Osteoblast (primary cell): Measurements from ENCODE around the gene C9orf153. TPM values are rescaled to one million over a fixed set of nuclear protein-coding genes. Genes with fewer than 3 reads are reported as not detected.
"Not testable (repeated sequence)": the region's sequence is repeated elsewhere in the genome, so short reads cannot be mapped to it uniquely, and the experiment has no call there.

ENCODE experiments used
- DNase-seq: peaks from one replicate; pipeline ENCODE4 v3.0.0; 2011; ENCODE audit warnings: low spot score, mixed read lengths; ENCODE audit not compliant: insufficient read length; ENCODE audit errors: missing footprints
- H2AFZ ChIP-seq: 2 replicates; pipeline ENCODE4 v1.6.0; 2011; ENCODE audit warnings: mild to moderate bottlenecking, low read length
- H3K27ac ChIP-seq: 2 replicates; pipeline ENCODE4 v1.5.1; 2011; ENCODE audit warnings: mild to moderate bottlenecking, low read depth, low read length, moderate library complexity
- H3K27me3 ChIP-seq: 2 replicates; pipeline ENCODE4 v1.6.0; 2012; ENCODE audit warnings: mild to moderate bottlenecking, control low read depth, inconsistent platforms, low read length, moderate library complexity; ENCODE audit not compliant: insufficient read depth
- H3K36me3 ChIP-seq: 2 replicates; pipeline ENCODE4 v1.5.1; 2011; ENCODE audit warnings: mild to moderate bottlenecking, low read length, control low read depth, moderate library complexity; ENCODE audit not compliant: insufficient read depth
- H3K4me1 ChIP-seq: 2 replicates; pipeline ENCODE4 v1.5.1; 2011; ENCODE audit warnings: mild to moderate bottlenecking, low read length, control low read depth, moderate library complexity; ENCODE audit not compliant: insufficient read depth
- H3K4me2 ChIP-seq: 2 replicates; pipeline ENCODE4 v1.6.0; 2011; ENCODE audit warnings: mild to moderate bottlenecking, low read length; ENCODE audit not compliant: insufficient read depth
- H3K4me3 ChIP-seq: fragments of 200-600 bp; sonication (generic); 3 replicates; pipeline ENCODE4 v1.5.1; 2012; ENCODE audit warnings: mild to moderate bottlenecking, low read length, inconsistent platforms; ENCODE audit not compliant: insufficient read depth
- H3K79me2 ChIP-seq: 2 replicates; pipeline ENCODE4 v1.6.0; 2012; ENCODE audit warnings: mild to moderate bottlenecking, low read length, control low read depth, inconsistent platforms; ENCODE audit not compliant: insufficient read depth
- H3K9me3 ChIP-seq: 2 replicates; pipeline ENCODE4 v1.5.1; 2011; ENCODE audit warnings: low read depth, low read length, control low read depth
- H4K20me1 ChIP-seq: 2 replicates; pipeline ENCODE4 v1.6.0; 2012; ENCODE audit warnings: mild to moderate bottlenecking, low read length, control low read depth; ENCODE audit not compliant: insufficient read depth
- total RNA-seq: library from RNA; depleted of rRNA; stranded (reverse); fragments of >200 nt; gene quantifications from 2 replicates; pipeline ENCODE4 v1.2.3, GENCODE V29; 2012
- TF ChIP-seq, protein P1 (sequence below): IDR thresholded peaks from 2 replicates; pipeline ENCODE4 v1.5.1; 2011; ENCODE audit warnings: mild to moderate bottlenecking, low read depth, low read length, moderate library complexity; ENCODE audit errors: extremely low read depth

The C9orf153 gene
- total RNA-seq, 1 donor: under 0.01 TPM

- H3K79me2 ChIP-seq: no peaks in the 10 kb centered on the region
- no peaks in the 10 kb centered on the region for H4K20me1 ChIP-seq
- H3K9me3 ChIP-seq: no peaks in the 10 kb centered on the region
- no peaks in the 10 kb centered on the region for H3K36me3 ChIP-seq
- H3K4me2 ChIP-seq: no peak overlapping the region
- no peak overlapping the region for H3K27ac ChIP-seq
- TF ChIP-seq, protein P1, sequence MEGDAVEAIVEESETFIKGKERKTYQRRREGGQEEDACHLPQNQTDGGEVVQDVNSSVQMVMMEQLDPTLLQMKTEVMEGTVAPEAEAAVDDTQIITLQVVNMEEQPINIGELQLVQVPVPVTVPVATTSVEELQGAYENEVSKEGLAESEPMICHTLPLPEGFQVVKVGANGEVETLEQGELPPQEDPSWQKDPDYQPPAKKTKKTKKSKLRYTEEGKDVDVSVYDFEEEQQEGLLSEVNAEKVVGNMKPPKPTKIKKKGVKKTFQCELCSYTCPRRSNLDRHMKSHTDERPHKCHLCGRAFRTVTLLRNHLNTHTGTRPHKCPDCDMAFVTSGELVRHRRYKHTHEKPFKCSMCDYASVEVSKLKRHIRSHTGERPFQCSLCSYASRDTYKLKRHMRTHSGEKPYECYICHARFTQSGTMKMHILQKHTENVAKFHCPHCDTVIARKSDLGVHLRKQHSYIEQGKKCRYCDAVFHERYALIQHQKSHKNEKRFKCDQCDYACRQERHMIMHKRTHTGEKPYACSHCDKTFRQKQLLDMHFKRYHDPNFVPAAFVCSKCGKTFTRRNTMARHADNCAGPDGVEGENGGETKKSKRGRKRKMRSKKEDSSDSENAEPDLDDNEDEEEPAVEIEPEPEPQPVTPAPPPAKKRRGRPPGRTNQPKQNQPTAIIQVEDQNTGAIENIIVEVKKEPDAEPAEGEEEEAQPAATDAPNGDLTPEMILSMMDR: no peak
- DNase-seq: no peak
- no peaks in the 10 kb centered on the region for H3K4me1 ChIP-seq
- H3K27me3 ChIP-seq: peaks cover 6% of the 10 kb centered on the region
- H3K4me3 ChIP-seq: no peak overlapping the region
- H2AFZ ChIP-seq: no peak overlapping the region
These were observed 58.8 kb downstream of the C9orf153 start for GRCh38 chr9:86200599-86201162.

- H3K9me3 ChIP-seq: peaks cover 2% of the 10 kb centered on the region
- TF ChIP-seq, protein P1: no peak
- H3K4me3 ChIP-seq: no peak overlapping the region
- no peaks in the 10 kb centered on the region for H3K36me3 ChIP-seq
- H4K20me1 ChIP-seq: no peaks in the 10 kb centered on the region
- DNase-seq: no peak
- H3K79me2 ChIP-seq: no peaks in the 10 kb centered on the region
- H3K27ac ChIP-seq: no peak overlapping the region
- H2AFZ ChIP-seq: no peak overlapping the region
- no peaks in the 10 kb centered on the region for H3K4me1 ChIP-seq
- H3K4me2 ChIP-seq: no peak overlapping the region
- no peaks in the 10 kb centered on the region for H3K27me3 ChIP-seq
These were observed 66.4 kb downstream of the C9orf153 start for GRCh38 chr9:86193088-86193487.

GRCh38 chr9:86190700-86191099 is 68.8 kb downstream of the C9orf153 start:
- H3K27ac ChIP-seq, DNase-seq, H4K20me1 ChIP-seq: not testable (repeated sequence)

DNA sequence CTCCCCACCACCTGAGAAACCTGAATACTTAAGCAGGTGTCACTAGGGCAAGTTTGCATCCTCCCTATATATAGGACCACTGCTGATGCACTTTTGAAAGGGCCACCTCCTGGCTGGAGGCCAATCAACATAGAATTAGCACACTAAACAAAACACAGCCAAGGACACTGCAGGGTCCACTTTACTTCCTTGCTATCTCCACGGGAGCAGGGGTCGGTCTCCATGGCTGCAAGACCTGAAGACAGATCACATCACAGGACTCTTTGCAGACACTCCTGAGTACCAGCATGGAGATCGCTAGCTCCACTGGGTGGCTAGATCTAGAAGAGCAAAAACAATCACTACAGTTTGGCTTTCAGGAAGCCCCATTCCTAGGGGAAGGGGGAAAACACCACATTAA is 72.3 kb downstream of the C9orf153 start:
- Histone ChIP-seq H3K79me2 (no peaks in the 10 kb centered on the region), H3K4me1 (peaks cover 4% of the 10 kb centered on the region), H3K4me3 (no peak overlapping the region), H3K9me3 (no peaks in the 10 kb centered on the region), H4K20me1 (no peaks in the 10 kb centered on the region), H3K36me3 (no peaks in the 10 kb centered on the region), H3K27me3 (no peaks in the 10 kb centered on the region), H2AFZ (no peak overlapping the region), H3K4me2 (no peak overlapping the region), H3K27ac (no peak overlapping the region)
- DNase-seq: peak; percentile 21
- TF ChIP-seq, protein P1: no peak

More at GRCh38 chr9:86190700-86191099, 68.8 kb downstream of the C9orf153 start:
- not testable (repeated sequence) for H2AFZ ChIP-seq, H3K4me1 ChIP-seq, H3K4me3 ChIP-seq, H3K36me3 ChIP-seq, H3K27me3 ChIP-seq, H3K9me3 ChIP-seq, H3K79me2 ChIP-seq, H3K4me2 ChIP-seq
